Fibroblast of mammary gland (primary cell): ENCODE measurements around the gene MUC20.
"Not testable (repeated sequence)": the region's sequence is repeated elsewhere in the genome, so short reads cannot be mapped to it uniquely, and the experiment has no call there.

Experiments used
- DNase-seq: peaks from one replicate; pipeline ENCODE4 v3.0.0-alpha.2; 2010; ENCODE audit warnings: low read depth
- H3K4me3 ChIP-seq: 2 replicates; pipeline ENCODE4 v1.5.1; 2011; ENCODE audit warnings: low read depth, mild to moderate bottlenecking, low read length, moderate library complexity; ENCODE audit not compliant: control insufficient read depth
- CTCF ChIP-seq: conservative IDR thresholded peaks from 2 replicates; pipeline ENCODE4 v1.5.1; 2011; ENCODE audit warnings: low read depth, low read length, inconsistent platforms; ENCODE audit not compliant: control insufficient read depth, insufficient read depth

The MUC20 gene

GRCh38 chr3:195774917-195775316 is 54.1 kb downstream of the MUC20 start:
- H3K4me3 ChIP-seq: no peak overlapping the region
- peak; percentile 62 for TF ChIP-seq CTCF
- peak; percentile 51 for DNase-seq

- no peak for DNase-seq
- no peak overlapping the region for H3K4me3 ChIP-seq
- no peak for TF ChIP-seq CTCF
These were observed 57.2 kb downstream of the MUC20 start for GRCh38 chr3:195777975-195778374.

- H3K4me3 ChIP-seq, DNase-seq: not testable (repeated sequence)
These were observed 60.5 kb downstream of the MUC20 start for GRCh38 chr3:195781236-195781635.
